Activated naive CD4-positive, alpha-beta T cell (primary cell): ENCODE data around the gene MRM3.
"Not testable (repeated sequence)": the region's sequence is repeated elsewhere in the genome, so short reads cannot be mapped to it uniquely, and the experiment has no call there.

Experiments used
- DNase-seq, 4 experiments: peaks; one replicate each; lab custom pipeline; 2025; lab: John Stamatoyannopoulos, UW

The MRM3 gene

GRCh38 chr17:826778-827177 is 44.6 kb downstream of the MRM3 start:
- no peak for DNase-seq

DNA sequence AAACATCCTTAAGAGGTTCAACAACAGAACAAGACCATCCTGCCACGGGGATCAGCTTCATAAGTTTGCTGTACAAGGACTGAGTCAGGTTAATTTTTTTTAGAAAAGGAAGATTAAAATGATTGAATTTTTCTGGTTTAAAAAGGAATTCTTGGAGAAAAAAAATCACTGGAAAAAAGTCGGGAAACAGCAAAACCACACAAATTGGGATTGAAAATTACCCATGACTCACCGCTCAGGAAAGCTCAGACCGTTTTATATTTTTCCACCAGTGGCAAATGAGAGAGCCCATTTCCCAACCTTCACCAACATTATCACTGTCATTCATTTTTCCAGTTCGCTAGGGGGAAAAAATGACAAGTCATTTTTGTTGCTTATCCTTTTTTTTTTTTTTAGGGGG is 46.6 kb downstream of the MRM3 start:
- no peak for DNase-seq

DNA sequence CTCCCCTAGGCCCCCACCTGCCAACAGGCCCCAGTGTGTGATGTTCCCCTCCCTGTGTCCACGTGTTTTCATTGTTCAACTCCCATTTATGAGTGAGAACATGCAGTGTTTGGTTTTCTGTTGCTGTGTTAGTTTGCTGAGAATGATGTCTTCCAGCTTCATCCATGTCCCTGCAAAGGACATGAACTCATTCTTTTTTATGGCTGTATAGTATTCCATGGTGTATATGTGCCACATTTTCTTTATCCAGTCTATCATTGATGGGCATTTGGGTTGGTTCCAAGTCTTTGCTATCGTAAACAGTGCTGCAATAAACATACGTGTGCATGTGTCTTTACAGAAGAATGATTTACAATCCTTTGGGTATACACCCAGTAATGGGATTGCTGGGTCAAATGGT is 47.5 kb downstream of the MRM3 start:
- DNase-seq = not testable (repeated sequence)

DNA sequence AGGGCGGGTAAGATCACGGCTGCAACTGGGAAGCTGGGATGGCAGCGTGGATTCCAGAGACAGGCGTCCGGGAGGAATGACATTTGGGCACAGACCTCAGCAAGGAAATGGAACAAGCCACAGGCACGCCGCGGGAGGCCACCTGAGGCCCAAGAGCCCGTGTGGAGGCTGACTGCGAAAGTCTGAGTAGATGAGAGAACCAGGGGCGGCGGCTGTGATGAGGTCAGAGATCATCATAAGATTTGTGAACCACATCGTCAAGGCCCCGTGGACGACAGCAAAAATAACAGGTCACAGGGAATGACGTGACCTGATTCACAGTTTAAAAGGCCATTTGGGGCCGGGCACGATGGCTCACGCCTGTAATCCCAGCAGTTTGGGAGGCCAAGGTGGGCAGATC is 48.2 kb downstream of the MRM3 start:
- no peak for DNase-seq

DNA sequence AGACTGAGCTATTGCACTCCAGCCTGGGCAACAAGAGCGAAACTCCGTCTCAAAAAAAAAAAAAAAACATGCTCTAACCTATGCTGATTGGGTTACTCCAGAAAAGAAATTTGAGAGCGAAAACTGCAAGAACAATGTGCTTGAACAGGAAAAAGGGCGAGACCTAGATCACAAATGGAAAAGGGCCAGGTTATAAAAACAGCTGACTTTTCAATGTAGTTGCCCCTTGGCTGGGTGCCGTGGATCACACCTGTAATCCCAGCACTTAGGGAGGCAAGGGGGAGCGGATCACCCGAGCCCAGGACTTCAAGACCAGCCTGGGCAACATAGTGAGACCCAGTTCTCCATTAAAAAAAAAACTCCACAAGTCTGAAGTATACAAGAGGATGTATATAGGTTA is 48.8 kb downstream of the MRM3 start:
- no peak for DNase-seq

GRCh38 chr17:834136-834535 is 52.0 kb downstream of the MRM3 start:
- no peak for DNase-seq

DNA sequence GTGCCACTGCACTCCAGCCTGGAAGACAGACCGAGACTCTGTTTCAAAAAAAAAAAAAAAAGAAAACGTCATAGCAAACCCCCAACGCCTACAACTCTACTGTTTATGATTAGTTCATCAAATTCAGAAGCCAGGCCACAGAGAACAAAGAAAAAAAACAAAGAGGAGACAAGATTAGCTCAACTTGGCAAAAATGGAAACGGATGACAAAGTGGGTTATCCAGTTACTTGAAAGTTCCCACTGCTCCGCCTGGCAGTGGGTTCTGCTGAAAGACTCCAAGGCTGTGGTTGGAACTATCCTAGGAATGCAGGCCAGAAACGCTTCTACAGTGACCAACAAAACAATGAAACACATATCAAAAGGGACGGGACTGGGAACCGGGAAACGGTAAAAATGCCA is 53.1 kb downstream of the MRM3 start:
- no peak for DNase-seq

GRCh38 chr17:835721-836120 is 53.6 kb downstream of the MRM3 start:
- DNase-seq = not testable (repeated sequence)

DNA sequence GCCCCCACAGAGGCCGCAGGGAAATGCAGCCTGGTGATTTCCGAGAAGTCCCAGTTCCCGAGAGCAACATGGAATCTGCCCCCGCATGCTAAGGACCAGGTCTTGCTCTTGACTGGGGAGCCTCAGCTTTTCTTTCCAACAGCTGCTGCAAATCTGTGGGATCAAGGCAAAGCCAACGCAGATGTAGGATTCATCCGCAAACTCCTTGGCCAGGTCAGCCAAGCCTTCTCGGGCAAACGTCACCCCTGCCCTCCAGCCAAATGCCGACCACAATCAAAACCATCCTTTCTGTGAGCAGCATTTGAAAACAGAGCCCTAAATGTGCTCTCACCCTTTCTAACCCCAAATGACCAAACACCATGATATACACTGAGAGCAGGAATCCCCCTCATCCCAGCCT is 54.0 kb downstream of the MRM3 start:
- DNase-seq = no peak

DNA sequence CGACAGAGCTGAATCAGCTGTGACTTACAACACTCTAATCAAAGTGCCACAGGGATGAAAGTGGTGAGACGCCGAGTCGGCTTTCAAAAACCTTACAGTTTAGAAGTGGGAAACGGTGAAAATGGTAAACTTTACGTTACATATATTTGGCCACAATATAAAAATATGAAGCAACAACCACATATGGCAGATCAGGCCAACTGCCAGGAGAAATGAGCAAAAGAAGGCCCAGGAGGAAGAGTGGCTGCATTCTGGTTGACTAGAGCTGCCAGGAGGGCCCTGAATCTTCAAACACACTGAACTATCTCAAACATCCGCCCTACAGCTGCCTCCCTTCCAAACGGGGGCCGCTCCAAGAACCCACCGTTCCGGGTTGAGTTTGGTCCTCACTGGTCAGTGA is 56.3 kb downstream of the MRM3 start:
- DNase-seq = no peak

DNA sequence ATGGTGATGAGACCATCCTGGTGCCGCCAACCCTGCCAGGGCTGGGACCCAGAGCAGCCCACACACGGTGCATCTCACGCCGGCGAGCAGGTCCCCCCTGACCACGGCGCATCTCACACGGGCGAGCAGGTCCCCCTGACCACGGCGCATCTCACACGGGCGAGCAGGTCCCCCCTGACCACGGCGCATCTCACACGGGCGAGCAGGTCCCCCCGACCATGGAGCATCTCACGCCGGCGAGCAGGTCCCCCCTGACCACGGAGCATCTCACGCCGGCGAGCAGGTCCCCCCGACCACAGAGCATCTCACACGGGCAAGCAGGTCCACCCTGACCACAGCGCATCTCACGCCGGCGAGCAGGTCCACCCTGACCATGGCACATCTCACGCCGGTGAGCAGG is 59.2 kb downstream of the MRM3 start:
- DNase-seq = no peak
